Adrenal gland (tissue), 5 donors: ENCODE data around the gene MYG1.
"Not testable (repeated sequence)": the region's sequence is repeated elsewhere in the genome, so short reads cannot be mapped to it uniquely, and the experiment has no call there.

Source experiments
- POLR2A ChIP-seq, 2 donors: fragments of 450-650 bp; IDR thresholded peaks; one replicate each; pipeline ENCODE4 v1.6.1; 2017; ENCODE audit warnings: antibody characterized with exemption in 2 of 2, mild to moderate bottlenecking in 2 of 2, moderate library complexity in 1 of 2
- TF ChIP-seq, protein P1 (sequence below), 6 experiments: fragments of 450-650 bp in 4 of 6; fragments of 200-600 bp in 2 of 6; sonication (generic) in 1 of 6; IDR thresholded peaks; 1 replicate in 5 of 6; 2 replicates in 1 of 6; pipeline versions ENCODE4 v1.5.1 to v1.8.0; 2016 to 2021; ENCODE audit warnings: antibody characterized with exemption in 6 of 6, mild to moderate bottlenecking in 2 of 6, moderate library complexity in 1 of 6
- donor health status: DM: no; HTN: no; CAD: no.

DNA sequence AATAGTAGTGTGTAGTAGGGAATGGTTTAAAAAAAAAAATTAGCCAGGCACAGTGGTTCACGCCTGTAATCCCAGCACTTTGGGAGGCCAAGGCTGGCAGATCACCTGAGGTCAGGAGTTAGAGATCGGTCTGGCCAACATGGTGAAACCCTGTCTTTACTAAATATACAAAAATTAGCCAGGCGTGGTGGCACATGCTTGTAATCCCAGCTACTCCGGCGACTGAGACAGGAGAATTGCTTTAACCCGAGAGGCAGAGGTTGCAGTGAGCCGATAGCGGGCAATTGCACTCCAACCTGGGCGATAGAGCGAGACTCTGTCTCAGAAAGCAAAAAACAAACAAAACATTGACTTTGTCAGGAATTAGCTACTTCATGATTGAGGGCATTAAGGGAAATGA is 2.4 kb upstream of the MYG1 start:
- TF ChIP-seq, protein P1, sequence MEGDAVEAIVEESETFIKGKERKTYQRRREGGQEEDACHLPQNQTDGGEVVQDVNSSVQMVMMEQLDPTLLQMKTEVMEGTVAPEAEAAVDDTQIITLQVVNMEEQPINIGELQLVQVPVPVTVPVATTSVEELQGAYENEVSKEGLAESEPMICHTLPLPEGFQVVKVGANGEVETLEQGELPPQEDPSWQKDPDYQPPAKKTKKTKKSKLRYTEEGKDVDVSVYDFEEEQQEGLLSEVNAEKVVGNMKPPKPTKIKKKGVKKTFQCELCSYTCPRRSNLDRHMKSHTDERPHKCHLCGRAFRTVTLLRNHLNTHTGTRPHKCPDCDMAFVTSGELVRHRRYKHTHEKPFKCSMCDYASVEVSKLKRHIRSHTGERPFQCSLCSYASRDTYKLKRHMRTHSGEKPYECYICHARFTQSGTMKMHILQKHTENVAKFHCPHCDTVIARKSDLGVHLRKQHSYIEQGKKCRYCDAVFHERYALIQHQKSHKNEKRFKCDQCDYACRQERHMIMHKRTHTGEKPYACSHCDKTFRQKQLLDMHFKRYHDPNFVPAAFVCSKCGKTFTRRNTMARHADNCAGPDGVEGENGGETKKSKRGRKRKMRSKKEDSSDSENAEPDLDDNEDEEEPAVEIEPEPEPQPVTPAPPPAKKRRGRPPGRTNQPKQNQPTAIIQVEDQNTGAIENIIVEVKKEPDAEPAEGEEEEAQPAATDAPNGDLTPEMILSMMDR (IDR thresholded peaks at IDR 0.05) = not testable (repeated sequence)
- TF ChIP-seq POLR2A (IDR thresholded peaks at IDR 0.05) = not testable (repeated sequence)
